GM23248 (cell line): ENCODE results near the gene TMEM43. TPM values are rescaled to one million over a fixed set of nuclear protein-coding genes. Genes with fewer than 3 reads are reported as not detected.

ENCODE experiments used
- DNase-seq: peaks from one replicate; pipeline ENCODE4 v3.0.0-alpha.2; 2015
- H2AFZ ChIP-seq: fragments of 200-600 bp; sonication (generic); 2 replicates; pipeline ENCODE4 v1.6.1; 2016; ENCODE audit warnings: antibody characterized with exemption
- H3F3A ChIP-seq: fragments of 200-600 bp; sonication (generic); 2 replicates; pipeline ENCODE4 v1.6.1; 2016; ENCODE audit warnings: mild to moderate bottlenecking, antibody characterized with exemption, mixed run types; ENCODE audit not compliant: insufficient read depth
- H3K27ac ChIP-seq: fragments of 200-600 bp; sonication (generic); 2 replicates; pipeline ENCODE4 v1.5.1; 2016; ENCODE audit warnings: mild to moderate bottlenecking
- H3K27me3 ChIP-seq: fragments of 200-600 bp; sonication (generic); replicated peaks from 2 replicates; pipeline ENCODE4 v1.6.1; 2016; ENCODE audit warnings: mild to moderate bottlenecking; ENCODE audit not compliant: insufficient read depth
- H3K36me3 ChIP-seq: fragments of 200-600 bp; sonication (generic); 2 replicates; pipeline ENCODE4 v1.6.1; 2016; ENCODE audit warnings: low read depth, mild to moderate bottlenecking
- H3K4me1 ChIP-seq: fragments of 200-600 bp; sonication (generic); 2 replicates; pipeline ENCODE4 v1.6.1; 2016; ENCODE audit warnings: mild to moderate bottlenecking; ENCODE audit not compliant: insufficient read depth
- H3K4me2 ChIP-seq: fragments of 200-600 bp; sonication (generic); one replicate; pipeline ENCODE4 v1.6.1; 2016; ENCODE audit warnings: mild to moderate bottlenecking; ENCODE audit not compliant: unreplicated experiment
- H3K4me3 ChIP-seq: fragments of 200-600 bp; sonication (generic); 2 replicates; pipeline ENCODE4 v1.5.1; 2016; ENCODE audit warnings: mild to moderate bottlenecking
- H3K79me2 ChIP-seq: fragments of 200-600 bp; sonication (generic); 2 replicates; pipeline ENCODE4 v1.6.1; 2016; ENCODE audit warnings: mild to moderate bottlenecking; ENCODE audit not compliant: insufficient read depth
- H3K9ac ChIP-seq: fragments of 200-600 bp; sonication (generic); 2 replicates; pipeline ENCODE4 v1.6.1; 2016; ENCODE audit warnings: mild to moderate bottlenecking
- H3K9me2 ChIP-seq: fragments of 200-600 bp; sonication (generic); 2 replicates; pipeline ENCODE4 v1.6.1; 2016; ENCODE audit warnings: mixed run types, mild to moderate bottlenecking, moderate library complexity; ENCODE audit not compliant: insufficient read depth
- H3K9me3 ChIP-seq: fragments of 200-600 bp; sonication (generic); one replicate; pipeline ENCODE4 v1.6.1; 2017; ENCODE audit warnings: low read depth
- H4K20me1 ChIP-seq: fragments of 200-600 bp; sonication (generic); 2 replicates; pipeline ENCODE4 v1.6.0; 2016; ENCODE audit not compliant: insufficient read depth
- EZH2 ChIP-seq: fragments of 200-600 bp; sonication (generic); IDR thresholded peaks from 2 replicates; pipeline ENCODE4 v1.6.1; 2018; ENCODE audit warnings: antibody characterized with exemption, mild to moderate bottlenecking; ENCODE audit not compliant: insufficient read depth, poor library complexity, severe bottlenecking
- EZH2phosphoT487 ChIP-seq: fragments of 200-600 bp; sonication (generic); IDR thresholded peaks from 2 replicates; pipeline ENCODE4 v1.6.1; 2018; ENCODE audit warnings: antibody characterized with exemption, moderate library complexity, mild to moderate bottlenecking, low read depth; ENCODE audit not compliant: insufficient read depth
- WGBS, 2 experiments: methylation state at CpG; one replicate each; pipeline ENCODE4 v1.1.6; 2015 to 2017; ENCODE audit warnings: low lambda C conversion rate in 2 of 2, low coverage in 1 of 2; ENCODE audit errors: missing lambda C conversion rate in 2 of 2; 5-methylcytosine and 5-hydroxymethylcytosine counted together
- in situ Hi-C: fragments of 300-500 bp; cut with MboI; formaldehyde crosslinking; loops from 2 replicates; pipeline ENCODE4 v1.15.0; 2020
- polyA plus RNA-seq: library from polyadenylated mRNA; unstranded; fragments of >200 nt; fragmentation: Nextera tagmentation; extraction: Ambion mirVana; gene quantifications from 2 replicates; pipeline ENCODE4 v1.2.1, GENCODE V29; 2016
- total RNA-seq: library from RNA; depleted of rRNA; stranded (reverse); fragments of >200 nt; shearing (Covaris generic); gene quantifications from 2 replicates; pipeline ENCODE4 v1.2.3, GENCODE V29; 2014

The TMEM43 gene
- total and polyA plus RNA-seq, 2 experiments from 2014 or later, result 145 to 203 TPM

GRCh38 chr3:14156843-14157561 lies 32.1 kb downstream of the TMEM43 start:
- H3K27ac ChIP-seq, result no peak overlapping the region
- no peak overlapping the region for H2AFZ ChIP-seq
- H3F3A ChIP-seq, result peaks cover 4% of the 10 kb centered on the region; the same call in 1 of the 2 replicates
- no peaks in the 10 kb centered on the region for H3K9me3 ChIP-seq
- H3K4me3 ChIP-seq, result no peak overlapping the region
- H3K79me2 ChIP-seq, result peaks cover 75% of the 10 kb centered on the region
- no peaks in the 10 kb centered on the region for H3K4me1 ChIP-seq
- WGBS, 2 experiments, result 89 to 90% methylated on average over 13 of the region's 13 CpGs
- no peaks in the 10 kb centered on the region for H3K27me3 ChIP-seq
- no peak overlapping the region for H3K9ac ChIP-seq
- no peaks in the 10 kb centered on the region for H3K9me2 ChIP-seq
- no peak overlapping the region for H3K4me2 ChIP-seq
- in situ Hi-C loops, result no loop called here
- peaks cover 79% of the 10 kb centered on the region for H3K36me3 ChIP-seq
- no peaks in the 10 kb centered on the region for H4K20me1 ChIP-seq
- DNase-seq, result no peak
- TF ChIP-seq EZH2 (no peak), EZH2phosphoT487 (no peak)

DNA sequence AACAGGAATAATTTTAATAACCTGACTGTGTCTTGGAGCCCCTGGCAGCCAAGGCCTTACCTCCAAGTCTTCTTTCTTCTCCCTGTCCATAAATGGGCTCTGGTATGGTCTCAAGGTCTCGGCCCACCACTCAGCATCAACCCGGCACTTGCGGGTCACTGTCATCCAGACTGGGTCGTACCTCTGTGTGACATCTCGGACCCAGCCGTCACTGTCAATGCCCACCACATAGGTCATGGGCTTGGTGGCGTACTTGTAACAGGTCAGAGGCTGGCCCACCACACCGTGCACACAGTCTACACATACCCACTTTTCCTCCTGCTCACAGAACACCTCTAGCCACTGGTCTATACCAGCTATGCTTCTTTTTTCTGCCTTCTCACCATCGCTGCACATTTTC lies 33.1 kb downstream of the TMEM43 start:
- no peak overlapping the region for H2AFZ ChIP-seq
- H3K9ac ChIP-seq, result no peak overlapping the region
- H3K4me2 ChIP-seq, result no peak overlapping the region
- no peaks in the 10 kb centered on the region for H3K9me3 ChIP-seq
- H3K4me3 ChIP-seq, result no peak overlapping the region
- no peaks in the 10 kb centered on the region for H3K9me2 ChIP-seq
- peaks cover 82% of the 10 kb centered on the region for H3K36me3 ChIP-seq
- TF ChIP-seq EZH2 (no peak), EZH2phosphoT487 (no peak)
- DNase-seq, result no peak
- WGBS, 2 experiments, result 98% methylated on average over 9 of the region's 9 CpGs
- H4K20me1 ChIP-seq, result no peaks in the 10 kb centered on the region
- peaks cover 4% of the 10 kb centered on the region; the same call in 1 of the 2 replicates for H3F3A ChIP-seq
- no peaks in the 10 kb centered on the region for H3K27me3 ChIP-seq
- no peak overlapping the region for H3K27ac ChIP-seq
- H3K4me1 ChIP-seq, result no peaks in the 10 kb centered on the region
- peaks cover 83% of the 10 kb centered on the region for H3K79me2 ChIP-seq
- in situ Hi-C loops, result no loop called here

DNA sequence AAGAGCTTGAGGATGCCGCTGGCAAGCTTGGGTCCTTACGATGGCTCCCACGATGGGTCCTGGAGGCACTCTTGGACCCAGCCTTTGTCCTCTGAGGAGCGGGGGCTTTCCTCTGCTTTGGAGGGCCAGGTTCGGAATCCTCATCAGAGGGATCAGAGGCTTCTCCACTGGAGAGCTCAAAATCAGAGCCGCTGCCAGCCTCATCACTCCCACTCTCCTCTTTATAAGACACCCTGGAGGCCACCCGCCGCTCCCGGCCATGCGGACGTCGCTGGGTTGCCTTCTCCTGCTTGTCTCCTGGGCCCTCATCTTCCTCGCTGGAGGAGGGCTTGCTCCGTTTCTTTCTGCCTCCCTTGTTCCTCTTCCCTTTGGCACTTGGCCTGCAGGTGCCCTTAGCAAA lies 33.5 kb downstream of the TMEM43 start:
- H3K9me3 ChIP-seq, result no peaks in the 10 kb centered on the region
- in situ Hi-C loops, result no loop called here
- H3K36me3 ChIP-seq, result peaks cover 82% of the 10 kb centered on the region
- no peak for TF ChIP-seq EZH2phosphoT487
- no peak for TF ChIP-seq EZH2
- no peak overlapping the region for H3K4me2 ChIP-seq
- H3K4me3 ChIP-seq, result no peak overlapping the region
- no peak overlapping the region for H2AFZ ChIP-seq
- no peak for DNase-seq
- H3K27ac ChIP-seq, result no peak overlapping the region
- no peaks in the 10 kb centered on the region for H3K4me1 ChIP-seq
- 93 to 95% methylated on average over 14 of the region's 14 CpGs for WGBS, 2 experiments
- peaks cover 2% of the 10 kb centered on the region; the same call in 1 of the 2 replicates for H3F3A ChIP-seq
- no peak overlapping the region for H3K9ac ChIP-seq
- H3K79me2 ChIP-seq, result peaks cover 83% of the 10 kb centered on the region
- no peaks in the 10 kb centered on the region for H3K9me2 ChIP-seq
- H4K20me1 ChIP-seq, result no peaks in the 10 kb centered on the region
- no peaks in the 10 kb centered on the region for H3K27me3 ChIP-seq

- Histone ChIP-seq H3K4me1 (no peaks in the 10 kb centered on the region), H2AFZ (no peak overlapping the region), H3K9me3 (no peaks in the 10 kb centered on the region), H3K27me3 (no peaks in the 10 kb centered on the region), H3K79me2 (peaks cover 83% of the 10 kb centered on the region), H3K4me3 (no peak overlapping the region), H3F3A (no peaks in the 10 kb centered on the region; the same call in 1 of the 2 replicates), H3K36me3 (peaks cover 84% of the 10 kb centered on the region), H3K9ac (no peak overlapping the region), H3K27ac (no peak overlapping the region), H3K9me2 (no peaks in the 10 kb centered on the region), H4K20me1 (no peaks in the 10 kb centered on the region), H3K4me2 (no peak overlapping the region)
- TF ChIP-seq EZH2phosphoT487 (no peak), EZH2 (no peak)
- in situ Hi-C loops, result no loop called here
- WGBS, 2 experiments, result 97 to 98% methylated on average over 8 of the region's 8 CpGs
- no peak for DNase-seq
Observed at GRCh38 chr3:14159426-14159825, 34.6 kb downstream of the TMEM43 start.
